Activated naive CD8-positive, alpha-beta T cell treated with anti-CD3 and anti-CD28 coated beads, Interleukin-2, amount 50 U/mL, for 16 hours (primary cell): Measurements from ENCODE around the gene POLR1E.

Experiments used
- DNase-seq: peaks from one replicate; pipeline ENCODE4 v3.0.0-alpha.2; 2020; ENCODE audit warnings: low read depth, low spot score

The POLR1E gene

DNA sequence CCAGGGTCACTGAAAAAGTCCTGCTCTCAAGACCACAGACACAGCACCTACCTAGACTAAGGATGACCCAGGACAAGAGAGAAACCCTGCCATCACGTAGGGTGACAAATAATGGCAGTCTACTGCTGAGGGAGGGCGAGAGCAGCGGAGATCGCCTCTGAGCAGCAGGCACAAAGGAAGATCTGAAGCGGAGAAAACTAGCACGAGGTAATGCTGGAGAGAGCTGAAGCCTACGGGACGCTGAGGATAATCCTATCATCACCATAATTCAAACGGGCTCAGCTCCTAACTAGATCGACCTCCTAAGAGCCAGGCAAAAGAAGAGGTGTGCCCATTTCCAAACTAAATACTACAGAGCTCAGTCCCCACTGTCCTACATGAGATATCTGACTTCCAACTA is 49.2 kb downstream of the POLR1E start:
- DNase-seq: no peak

GRCh38 chr9:37538099-37538498 is 52.4 kb downstream of the POLR1E start:
- DNase-seq: no peak

DNA sequence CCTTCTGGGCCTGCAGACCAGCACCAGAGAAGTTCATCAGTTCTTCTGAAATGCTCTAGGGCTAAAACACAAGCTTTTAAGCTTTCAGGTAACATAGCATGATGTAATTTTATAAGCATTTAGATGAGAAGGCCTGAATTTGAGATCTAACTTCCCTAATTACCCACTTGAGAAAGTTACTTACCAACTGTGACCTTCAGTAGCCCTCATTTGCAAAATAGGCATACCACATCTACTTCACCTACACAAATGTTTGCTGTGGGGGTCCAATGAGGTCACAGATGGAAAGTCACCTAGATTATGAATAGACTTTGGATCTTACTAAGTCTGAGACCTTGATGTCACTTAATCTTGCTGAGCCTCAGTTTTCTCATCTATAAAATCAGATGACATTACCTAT is 53.9 kb downstream of the POLR1E start:
- DNase-seq: no peak

- no peak for DNase-seq
These were observed 54.9 kb downstream of the POLR1E start for GRCh38 chr9:37540634-37541033.

DNA sequence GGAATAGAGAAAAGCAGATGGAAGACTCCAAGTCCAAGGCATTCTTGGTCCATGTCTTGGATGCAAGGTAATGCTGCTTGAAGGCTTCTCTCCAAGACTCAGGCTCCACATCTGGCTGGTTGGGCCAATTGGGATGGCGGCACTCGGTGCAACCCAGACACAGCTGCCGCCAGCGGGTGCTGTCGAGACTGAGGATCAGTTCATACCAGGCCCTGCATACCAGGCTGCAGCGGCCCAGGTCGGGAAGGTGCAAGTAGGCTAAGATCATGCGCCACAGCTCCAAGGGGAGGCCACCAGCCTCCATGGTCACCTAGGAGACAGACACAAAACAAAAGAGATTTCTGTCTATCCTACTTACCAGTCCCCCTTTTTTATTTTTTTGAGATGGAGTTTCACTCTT is 55.7 kb downstream of the POLR1E start:
- DNase-seq: no peak

GRCh38 chr9:37542488-37542887 is 56.7 kb downstream of the POLR1E start:
- DNase-seq: no peak

GRCh38 chr9:37542895-37543294 is 57.1 kb downstream of the POLR1E start:
- no peak for DNase-seq

- DNase-seq: no peak
These were observed 57.7 kb downstream of the POLR1E start for GRCh38 chr9:37543468-37543867.

GRCh38 chr9:37547328-37547878 is 61.7 kb downstream of the POLR1E start:
- no peak for DNase-seq

- no peak for DNase-seq
These were observed 63.8 kb downstream of the POLR1E start for GRCh38 chr9:37549527-37549926.

DNA sequence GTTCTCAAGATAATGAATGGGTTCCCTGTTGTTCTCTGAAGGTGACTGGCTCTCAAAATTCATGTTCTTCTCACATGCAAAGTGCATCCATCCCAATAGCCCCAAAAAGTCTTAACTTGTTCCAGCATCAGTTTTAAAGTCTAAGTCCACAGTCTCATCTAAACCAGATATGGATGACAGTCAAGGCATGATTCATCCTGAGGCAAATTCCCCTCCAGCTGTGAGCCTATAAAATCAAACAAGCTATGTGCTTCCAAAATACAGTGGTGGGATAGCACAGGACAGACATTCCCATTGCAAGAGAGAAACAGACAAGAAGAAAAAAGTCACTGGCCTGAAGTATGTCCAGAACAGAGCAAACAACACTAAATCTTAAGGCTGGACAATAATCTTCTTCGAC is 65.0 kb downstream of the POLR1E start:
- DNase-seq: no peak

DNA sequence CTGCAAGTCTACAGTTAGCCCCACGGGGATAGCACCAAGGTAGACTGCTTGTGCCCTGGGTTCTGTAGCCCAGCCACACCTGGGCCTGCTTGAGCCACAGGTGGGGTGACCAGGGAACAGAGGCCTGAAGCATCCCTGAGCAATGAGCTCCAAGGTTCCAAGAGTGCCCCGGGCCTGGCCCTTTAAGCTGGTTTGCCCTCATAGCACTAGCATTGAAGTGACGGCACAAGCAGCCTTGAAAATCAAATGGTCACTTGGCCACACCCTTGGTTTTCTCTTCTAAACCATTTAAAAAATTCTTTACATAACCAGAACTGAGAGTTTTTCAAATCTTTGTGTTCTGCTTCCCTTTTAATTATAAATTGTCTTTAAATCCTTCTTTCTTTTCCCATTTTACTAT is 65.7 kb downstream of the POLR1E start:
- no peak for DNase-seq

DNA sequence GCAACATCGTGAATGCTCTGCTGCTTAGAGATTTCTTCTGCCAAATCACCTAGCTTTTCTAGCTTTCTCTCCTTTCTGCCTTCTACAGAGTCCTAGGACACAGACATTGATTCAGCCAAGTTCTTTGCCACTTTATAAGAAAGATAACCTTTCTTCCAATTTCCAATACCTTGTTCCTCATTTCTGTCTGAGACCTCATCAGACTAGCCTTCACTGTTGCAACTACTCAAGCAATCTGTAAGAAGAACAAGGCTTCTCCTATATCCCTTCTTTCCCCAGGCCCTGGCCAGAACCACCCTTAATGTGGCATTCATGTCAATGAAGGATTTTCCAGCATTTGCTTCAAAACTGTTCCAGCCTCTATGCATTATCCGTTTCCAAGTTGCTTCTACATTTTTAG is 66.1 kb downstream of the POLR1E start:
- DNase-seq: no peak
